HUES48 (cell line): Measurements from ENCODE around the gene ABCG4.

ENCODE experiments used
- H3K27ac ChIP-seq: one replicate; pipeline ENCODE4 v1.7.0; 2013; ENCODE audit warnings: low read depth, low read length, inconsistent platforms
- H3K27me3 ChIP-seq: 2 replicates; pipeline ENCODE4 v1.6.1; 2013; ENCODE audit warnings: mild to moderate bottlenecking, low read length; ENCODE audit not compliant: control insufficient read depth, insufficient read depth
- H3K36me3 ChIP-seq: 2 replicates; pipeline ENCODE4 v1.6.1; 2013; ENCODE audit warnings: low read length; ENCODE audit not compliant: control insufficient read depth, insufficient read depth
- H3K4me1 ChIP-seq: 2 replicates; pipeline ENCODE4 v1.6.1; 2013; ENCODE audit warnings: mild to moderate bottlenecking, low read length; ENCODE audit not compliant: control insufficient read depth, insufficient read depth
- H3K4me3 ChIP-seq: 2 replicates; pipeline ENCODE4 v1.5.1; 2013; ENCODE audit warnings: mild to moderate bottlenecking, low read depth, low read length
- H3K9ac ChIP-seq: 2 replicates; pipeline ENCODE4 v1.6.1; 2013; ENCODE audit warnings: mild to moderate bottlenecking, low read depth, low read length, moderate library complexity
- H3K9me3 ChIP-seq: 2 replicates; pipeline ENCODE4 v1.6.1; 2013; ENCODE audit warnings: low read length; ENCODE audit not compliant: control insufficient read depth, insufficient read depth

The ABCG4 gene

GRCh38 chr11:119207415-119207960, 58.6 kb downstream of the ABCG4 start:
- H3K4me3 ChIP-seq, result peak overlapping the region; percentile 83
- H3K9me3 ChIP-seq, result no peaks in the 10 kb centered on the region
- H3K36me3 ChIP-seq, result no peaks in the 10 kb centered on the region
- H3K27me3 ChIP-seq, result no peaks in the 10 kb centered on the region
- peak overlapping the region; percentile 99 for H3K27ac ChIP-seq
- peaks cover 32% of the 10 kb centered on the region for H3K4me1 ChIP-seq
- 0 out of 2 replicates have a peak overlapping the region, but pooled peaks have one; percentile 56 for H3K9ac ChIP-seq

- H3K36me3 ChIP-seq, result no peaks in the 10 kb centered on the region
- no peak overlapping the region for H3K4me3 ChIP-seq
- peaks cover 32% of the 10 kb centered on the region for H3K4me1 ChIP-seq
- H3K9me3 ChIP-seq, result no peaks in the 10 kb centered on the region
- no peak overlapping the region for H3K9ac ChIP-seq
- H3K27me3 ChIP-seq, result no peaks in the 10 kb centered on the region
- no peak overlapping the region for H3K27ac ChIP-seq
Observed at GRCh38 chr11:119209186-119209585, 60.3 kb downstream of the ABCG4 start.

- H3K27me3 ChIP-seq, result no peaks in the 10 kb centered on the region
- H3K4me3 ChIP-seq, result no peak overlapping the region
- peak overlapping the region; percentile 14 for H3K27ac ChIP-seq
- no peaks in the 10 kb centered on the region for H3K9me3 ChIP-seq
- peaks cover 28% of the 10 kb centered on the region for H3K4me1 ChIP-seq
- no peak overlapping the region for H3K9ac ChIP-seq
- H3K36me3 ChIP-seq, result no peaks in the 10 kb centered on the region
Observed at GRCh38 chr11:119210050-119210449, 61.2 kb downstream of the ABCG4 start.
